SKM-1 treated with dmso at 0.1 percent for 144 hours (cell line): ENCODE data around the gene KPNA6.
A peak's percentile ranks its signal among the peaks of the same experiment; 100 is the strongest.
"Not testable (repeated sequence)": the region's sequence is repeated elsewhere in the genome, so short reads cannot be mapped to it uniquely, and the experiment has no call there.

ENCODE experiments used
- DNase-seq: peaks from one replicate; lab custom pipeline; 2025; ENCODE audit not compliant: unreplicated experiment; lab: John Stamatoyannopoulos, UW

KPNA6 gene

DNA sequence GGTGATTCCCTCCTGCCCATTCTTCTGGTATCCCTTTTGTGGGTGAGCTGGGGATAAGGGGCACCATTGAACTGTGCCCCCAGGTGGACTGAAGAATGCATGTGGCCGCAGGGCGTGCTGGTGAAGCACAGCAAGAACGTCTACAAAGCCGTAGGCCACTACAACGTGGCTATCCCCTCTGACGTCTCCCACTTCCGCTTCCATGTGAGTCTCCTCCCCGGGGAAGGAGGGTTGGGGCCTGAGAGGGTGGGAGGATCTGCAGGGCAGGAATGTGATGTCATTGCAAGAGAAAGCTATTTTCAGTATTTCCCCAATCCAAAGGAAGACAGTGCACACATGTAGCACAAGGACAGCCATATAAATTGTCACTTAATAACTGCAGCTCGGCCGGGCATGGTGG, 7.5 kb upstream of the KPNA6 start:
- DNase-seq: no peak

DNA sequence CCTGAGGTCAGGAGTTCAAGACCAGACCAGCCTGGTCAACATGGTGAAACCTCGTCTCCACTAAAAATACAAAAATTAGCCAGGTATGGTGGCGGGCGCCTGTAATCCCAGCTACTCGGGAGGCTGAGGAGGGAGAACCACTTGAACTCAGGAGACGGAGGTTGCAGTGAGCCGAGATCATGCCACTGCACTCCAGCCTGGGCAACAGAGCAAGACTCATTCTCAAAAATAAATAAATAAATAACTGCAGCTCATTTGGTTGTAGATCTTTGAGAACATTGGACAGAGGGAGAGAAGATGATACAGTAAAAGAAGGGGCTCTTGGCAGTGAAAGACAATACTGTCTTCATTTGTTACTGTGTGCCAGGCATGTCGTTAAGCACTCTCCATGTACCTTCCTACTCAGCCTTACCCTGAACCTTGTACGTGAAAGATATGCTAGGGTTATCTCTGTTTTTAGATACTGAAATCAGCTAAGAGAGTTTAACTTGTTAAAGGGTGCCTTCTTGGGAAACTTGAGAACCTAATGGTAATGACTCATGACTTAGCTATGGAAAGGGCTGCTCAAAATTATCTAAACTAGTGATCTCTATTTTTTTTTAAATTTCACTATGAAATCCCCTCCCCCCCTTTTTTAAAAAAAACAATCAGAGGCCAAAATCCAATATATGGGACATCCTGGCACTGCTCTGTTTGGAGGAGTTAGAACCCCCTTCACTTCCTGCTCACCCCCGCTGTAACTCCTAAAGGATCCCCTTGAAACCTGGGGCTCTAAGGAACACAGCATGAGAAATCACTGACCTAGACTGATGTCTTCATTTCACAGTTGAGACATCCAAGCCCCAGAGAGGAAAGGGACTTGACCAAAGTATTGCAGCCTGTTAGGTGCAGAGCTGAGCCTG, 6.8 kb upstream of the KPNA6 start:
- DNase-seq: no peak

DNA sequence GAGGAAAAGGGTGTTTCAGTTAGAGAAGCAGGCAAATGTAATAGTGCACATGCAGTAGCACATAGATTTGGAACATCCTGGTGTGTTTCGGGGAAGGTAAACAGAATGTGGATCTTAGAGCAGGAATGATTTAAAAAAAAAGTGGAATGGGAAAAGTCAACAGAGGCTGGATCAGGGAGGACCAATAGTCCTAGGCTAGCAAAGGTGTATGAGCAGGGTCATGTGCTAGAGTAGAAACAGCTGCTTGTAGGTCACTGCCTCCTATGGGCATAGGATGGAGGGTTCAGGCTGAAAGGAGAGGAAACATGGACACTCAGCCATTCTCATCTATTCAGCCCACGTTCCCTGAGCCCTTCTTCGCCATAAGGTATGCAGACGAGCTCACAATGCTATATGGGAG, 3.7 kb upstream of the KPNA6 start:
- no peak for DNase-seq

DNA sequence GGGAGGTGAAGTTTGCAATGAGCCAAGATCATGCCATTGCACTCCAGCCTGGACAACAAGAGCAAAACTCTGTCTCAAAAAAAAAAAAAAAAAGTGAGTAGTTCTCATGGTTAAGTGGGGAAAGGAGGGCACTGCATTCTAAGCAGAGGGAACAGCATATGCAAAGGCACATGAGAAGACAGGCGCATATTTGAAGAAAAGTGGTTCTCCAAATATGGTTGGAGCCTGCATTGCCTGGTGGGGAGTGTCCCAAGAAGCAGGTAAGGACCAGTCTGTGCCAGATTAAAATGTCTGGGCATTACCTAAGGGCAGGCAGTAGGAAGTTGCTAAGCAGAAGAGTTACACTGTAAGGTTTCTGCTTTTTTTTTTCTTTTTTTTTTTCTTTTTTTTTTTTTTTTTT, 2.5 kb upstream of the KPNA6 start:
- no peak for DNase-seq

DNA sequence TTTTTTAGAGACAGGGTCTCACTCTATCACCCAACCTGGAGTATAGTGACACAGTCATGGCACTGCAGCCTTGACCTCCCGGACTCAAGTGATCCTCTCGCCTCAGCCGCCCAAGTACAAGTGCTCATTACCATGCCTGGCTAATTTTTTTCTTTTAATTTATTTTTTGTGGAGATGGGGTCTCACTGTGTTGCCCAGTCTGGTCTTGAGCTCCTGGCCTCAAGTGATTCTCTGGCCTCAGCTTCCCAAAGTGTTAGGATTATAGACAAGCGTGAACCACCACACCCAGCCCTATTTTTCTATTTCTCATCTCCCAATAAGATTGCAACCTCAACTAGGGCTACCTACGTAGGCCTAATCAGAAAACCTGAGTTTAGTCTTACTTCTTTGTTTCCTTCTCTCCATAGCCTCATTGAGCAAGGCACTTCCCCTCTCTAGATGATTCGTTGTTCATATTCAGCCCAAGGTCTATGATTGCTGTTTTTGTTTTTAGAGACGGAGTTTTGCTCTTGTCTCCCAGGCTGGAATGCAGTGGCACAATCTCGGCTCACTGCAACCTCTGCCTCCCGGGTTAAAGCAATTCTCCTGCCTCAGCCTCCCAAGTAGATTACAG, 1.1 kb upstream of the KPNA6 start:
- DNase-seq: no peak

DNA sequence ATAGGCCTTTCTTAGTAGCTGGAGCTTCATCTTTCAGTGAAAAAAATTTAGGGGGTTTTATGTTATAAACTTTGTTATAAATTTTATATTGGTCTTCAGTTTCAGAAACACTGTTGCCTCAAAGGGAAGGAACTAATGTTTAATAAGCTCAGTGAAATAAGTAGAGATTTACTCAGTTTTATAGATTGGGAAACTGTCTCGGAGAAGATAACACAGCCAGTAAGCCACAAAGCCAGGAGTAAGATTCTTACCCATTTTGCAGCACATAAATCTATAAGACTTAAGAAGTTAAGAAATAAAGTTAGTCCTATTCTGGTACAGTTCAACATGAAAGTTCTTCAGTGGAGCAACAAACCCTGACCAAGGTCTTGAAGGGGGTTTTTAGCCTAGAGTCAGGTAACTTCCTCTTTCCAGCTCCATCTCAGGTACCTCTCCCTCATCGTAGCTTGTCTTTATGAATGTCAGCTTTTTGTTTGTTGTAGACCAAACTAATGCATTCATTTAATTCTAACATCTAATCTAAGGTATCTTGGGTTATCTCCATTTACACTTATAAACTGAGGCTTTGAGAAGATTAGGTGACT, 3.3 kb downstream of the KPNA6 start:
- DNase-seq: no peak

DNA sequence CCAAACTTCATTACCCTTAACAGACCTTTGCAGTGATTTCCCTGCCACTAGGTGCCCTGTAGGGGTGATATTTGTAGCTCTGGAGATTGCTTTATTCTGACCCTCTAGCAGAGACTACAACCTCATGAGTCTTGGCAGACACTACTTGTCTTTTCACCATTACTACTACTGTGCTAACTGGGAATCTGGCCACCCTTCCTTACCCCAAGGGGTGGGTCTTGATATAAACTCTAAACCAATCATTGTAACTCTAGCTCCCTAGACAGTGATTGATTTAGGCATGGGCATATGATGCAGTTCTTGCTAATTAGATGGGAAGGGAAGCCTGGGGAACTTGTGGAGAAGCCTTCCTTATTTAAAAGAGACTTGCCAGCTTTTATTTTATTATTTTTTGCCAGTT, 3.9 kb downstream of the KPNA6 start:
- DNase-seq: no peak

DNA sequence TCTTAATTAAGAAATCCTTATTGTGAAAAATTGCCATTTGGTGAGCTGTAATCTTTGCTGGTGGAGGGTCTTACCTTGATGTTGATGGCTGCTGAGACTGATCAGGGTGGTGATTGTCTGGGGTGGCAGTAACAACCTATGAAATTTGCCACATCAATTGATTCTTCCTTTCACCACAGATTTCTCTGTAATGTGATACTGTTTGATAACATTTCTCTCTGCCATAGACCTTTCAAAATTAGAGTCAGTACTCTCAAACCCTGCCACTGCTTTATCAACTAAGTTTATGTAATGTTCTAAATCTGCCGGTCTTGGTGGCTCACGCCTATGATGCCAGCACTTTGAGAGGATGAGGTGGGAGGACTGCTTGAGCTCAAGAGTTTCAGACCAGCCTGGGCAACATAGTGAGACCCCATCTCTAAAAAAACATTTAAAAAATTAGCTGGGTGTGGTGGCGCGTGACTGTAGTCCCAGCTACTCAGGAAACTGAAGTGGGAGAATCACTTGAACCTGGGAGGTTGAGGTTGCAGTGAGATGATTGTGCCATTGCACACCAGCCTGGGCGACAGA, 5.0 kb downstream of the KPNA6 start:
- no peak for DNase-seq

DNA sequence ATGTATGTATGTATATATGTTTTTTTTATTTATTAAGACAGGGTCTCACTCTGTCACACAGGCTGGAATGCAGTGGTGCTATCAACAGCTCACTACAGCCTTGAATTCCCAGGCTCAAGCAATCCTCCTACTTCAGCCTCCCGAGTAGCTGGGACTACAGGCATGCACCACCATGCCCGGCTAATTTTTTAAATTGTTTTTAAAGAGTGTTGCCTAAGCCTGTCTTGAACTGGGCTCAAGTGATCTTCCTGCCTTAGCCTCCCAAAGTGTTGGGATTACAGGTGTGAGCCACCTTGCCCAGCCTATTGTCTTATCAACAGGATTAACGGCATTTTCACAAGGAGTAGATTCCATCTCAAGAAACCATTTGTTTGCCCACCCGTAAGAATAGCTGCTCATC, 5.6 kb downstream of the KPNA6 start:
- DNase-seq: not testable (repeated sequence)

DNA sequence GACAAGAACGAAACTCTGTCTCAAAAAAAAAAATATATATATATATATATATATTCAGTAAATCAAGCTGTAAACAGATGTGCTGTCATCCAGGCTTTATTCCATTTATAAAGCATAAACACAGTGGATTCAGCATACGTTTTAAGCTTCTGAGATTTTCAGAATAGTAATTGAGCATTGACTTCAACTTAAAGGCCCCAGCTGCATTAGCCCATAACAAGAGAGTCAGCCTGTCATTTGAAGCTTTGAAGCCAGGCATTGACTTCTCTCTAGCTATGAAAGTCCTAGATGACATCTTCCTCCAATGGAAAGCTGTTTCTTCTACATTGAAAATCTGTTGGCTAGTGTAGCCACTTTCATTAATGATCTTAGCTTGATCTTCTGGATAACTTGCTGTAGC, 6.6 kb downstream of the KPNA6 start:
- no peak for DNase-seq

DNA sequence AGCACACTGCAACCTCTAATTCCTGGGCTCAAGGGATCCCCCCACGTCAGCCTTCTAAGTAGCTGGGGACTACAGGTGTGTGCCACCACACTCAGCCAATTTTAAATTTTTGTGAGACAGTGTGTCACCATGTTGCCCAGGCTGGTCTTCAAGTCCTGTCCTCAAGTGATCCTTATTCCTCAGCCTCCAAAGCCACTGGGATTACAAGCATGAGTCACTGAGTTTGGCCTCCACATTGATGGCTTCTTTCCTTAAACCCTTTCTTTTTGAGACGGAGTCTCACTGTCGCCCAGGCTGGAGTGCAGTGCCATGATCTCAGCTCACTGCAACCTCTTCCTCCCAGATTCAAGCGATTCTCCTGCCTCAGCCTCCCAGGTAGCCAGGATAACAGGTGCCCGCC, 7.6 kb downstream of the KPNA6 start:
- DNase-seq: no peak

DNA sequence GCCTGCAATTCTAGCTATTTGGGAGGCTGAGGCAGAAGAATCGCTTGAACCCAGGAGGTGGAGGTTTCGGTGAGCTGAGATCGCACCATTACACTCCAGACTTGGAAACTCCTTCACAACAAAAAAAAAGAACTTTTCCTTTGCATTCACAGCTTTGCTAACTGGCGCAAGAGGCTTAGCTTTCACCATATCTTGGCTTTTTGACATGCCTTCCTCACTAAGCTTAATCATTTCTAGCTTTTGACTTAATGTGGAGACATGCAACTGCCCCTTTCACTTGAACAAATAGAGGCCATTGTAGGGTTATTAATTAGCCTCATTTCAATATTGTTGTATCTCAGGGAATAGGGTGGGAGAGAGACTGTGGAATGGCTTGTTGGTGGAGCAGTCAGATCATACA, 8.7 kb downstream of the KPNA6 start:
- no peak for DNase-seq

DNA sequence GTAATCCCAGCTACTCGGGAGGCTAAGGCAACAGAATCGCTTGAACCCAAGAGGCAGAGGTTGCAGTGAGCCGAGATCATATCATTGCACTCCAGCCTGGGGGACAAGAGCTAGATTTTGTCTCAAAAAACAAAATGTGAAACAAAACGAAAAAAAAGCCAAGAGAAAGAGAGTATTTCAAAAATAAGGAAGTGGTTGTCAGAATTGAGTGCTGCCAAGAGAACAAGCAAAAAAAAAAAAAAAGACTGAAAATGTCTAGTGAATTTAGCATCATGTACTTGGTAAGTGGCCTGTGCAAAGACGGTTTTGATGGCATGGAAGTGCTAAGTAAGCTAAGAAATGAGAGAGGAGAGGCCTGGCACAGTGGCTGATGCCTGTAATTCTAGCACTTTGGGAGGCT, 14.3 kb downstream of the KPNA6 start:
- DNase-seq: peak; percentile 60

DNA sequence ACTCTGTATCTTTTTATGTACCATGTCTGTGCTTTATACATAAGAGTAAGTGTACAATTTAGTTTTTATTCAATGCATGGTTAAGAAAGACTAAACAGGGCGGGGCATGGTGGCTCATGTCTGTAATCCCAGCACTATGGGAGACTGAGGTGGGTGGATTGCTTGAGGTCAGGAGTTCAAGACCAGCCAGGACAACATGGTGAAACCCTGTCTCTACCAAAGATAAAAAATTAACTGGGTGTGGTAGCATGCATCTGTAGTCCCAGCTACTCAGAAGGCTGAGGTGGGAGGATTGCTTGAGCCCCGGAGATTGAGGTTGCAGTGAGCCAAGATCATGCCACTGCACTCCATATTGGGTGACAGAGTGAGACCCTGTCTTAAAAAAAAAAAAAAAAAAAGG, 15.5 kb downstream of the KPNA6 start:
- not testable (repeated sequence) for DNase-seq

DNA sequence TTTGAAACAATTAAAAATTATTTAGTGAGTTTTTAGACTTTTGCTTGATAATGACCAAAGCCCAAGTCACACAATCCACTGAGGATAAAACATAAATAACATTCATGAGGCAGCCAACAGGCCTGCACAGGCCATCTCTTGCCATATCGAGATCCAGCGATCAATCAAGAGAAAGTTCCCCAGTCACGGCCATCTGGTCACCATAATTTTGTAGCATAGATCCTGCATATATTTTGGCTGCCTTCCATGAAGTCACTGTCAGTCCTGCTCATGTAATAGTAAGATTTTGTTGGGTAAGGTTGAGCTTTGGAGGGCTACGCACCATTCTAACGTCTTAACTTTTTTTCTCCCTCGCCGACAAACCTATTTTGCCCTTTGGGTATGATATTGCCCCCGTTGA, 17.5 kb downstream of the KPNA6 start:
- no peak for DNase-seq

DNA sequence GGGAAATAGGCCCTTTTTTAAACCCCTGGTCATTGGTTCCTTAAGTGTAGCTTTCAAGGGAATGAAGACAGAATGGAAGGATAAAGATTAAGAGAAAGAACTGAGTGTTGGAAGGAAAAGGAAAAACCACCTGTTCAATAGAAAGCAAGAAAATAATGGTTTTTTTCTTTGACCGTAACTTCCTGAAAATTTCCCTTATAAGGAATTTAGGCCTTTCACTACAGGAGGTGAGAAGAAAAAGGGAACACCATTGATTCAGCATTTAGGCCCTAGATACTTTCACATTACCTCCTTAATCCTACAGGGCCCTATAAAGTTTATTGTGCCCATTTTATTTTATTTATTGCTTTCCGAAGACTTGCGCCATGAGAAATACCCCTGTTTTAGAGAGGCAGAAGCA, 18.9 kb downstream of the KPNA6 start:
- DNase-seq: no peak

DNA sequence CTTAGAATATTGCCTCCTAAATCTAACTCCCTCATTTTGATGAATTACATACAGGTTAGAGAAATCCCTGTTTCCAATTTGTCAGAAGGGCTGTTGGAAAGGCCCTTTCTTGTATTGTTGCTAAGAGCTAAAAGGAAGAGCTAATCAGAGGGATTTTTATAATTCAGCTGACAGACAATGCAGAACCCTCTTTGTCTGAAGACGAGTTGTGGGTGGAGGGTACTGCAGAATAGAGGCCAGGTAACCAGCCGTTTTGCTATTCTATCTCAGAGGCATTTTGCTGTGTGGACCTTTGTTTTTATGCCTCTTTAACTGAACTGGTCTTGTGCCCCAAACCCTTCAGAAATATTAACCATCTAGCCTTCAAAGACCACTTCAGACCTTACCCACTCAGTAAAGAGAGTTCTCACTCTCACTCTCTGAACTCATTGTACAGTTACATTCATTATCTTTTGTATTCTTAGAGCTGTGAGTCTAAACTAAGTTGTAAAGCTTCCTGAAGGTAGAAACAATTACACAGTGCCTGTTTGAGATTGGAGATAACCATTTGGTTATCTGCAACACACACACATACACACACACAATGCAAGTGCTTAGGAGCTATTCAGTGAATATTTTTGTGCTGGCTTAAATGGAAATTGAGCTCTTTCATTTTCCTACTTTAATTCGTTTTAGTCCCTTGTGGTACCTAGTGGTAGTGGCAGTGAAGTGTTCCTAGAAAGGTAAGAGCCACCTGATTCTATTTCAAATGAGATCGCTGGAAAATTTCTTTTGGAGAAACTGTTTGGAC, 19.7 kb downstream of the KPNA6 start:
- DNase-seq: no peak

DNA sequence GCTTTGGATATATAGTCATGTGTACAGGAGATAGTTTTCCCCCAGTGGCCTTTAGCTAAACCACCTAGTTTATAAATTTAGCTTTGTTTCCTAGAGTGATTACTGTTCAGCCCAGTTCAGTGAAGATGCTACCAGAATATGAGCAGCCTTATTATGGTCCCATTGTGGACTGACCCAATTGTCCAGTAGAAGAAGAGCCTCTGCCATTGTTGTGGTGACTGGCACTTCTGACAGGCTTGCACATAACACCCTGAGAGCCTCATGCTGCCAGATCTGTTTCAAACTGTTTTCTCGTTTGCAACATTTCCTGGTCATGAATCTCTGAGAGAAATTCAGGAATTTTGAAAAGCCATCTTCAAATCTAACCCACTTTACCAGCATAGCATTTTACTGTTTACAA, 20.6 kb downstream of the KPNA6 start:
- no peak for DNase-seq

DNA sequence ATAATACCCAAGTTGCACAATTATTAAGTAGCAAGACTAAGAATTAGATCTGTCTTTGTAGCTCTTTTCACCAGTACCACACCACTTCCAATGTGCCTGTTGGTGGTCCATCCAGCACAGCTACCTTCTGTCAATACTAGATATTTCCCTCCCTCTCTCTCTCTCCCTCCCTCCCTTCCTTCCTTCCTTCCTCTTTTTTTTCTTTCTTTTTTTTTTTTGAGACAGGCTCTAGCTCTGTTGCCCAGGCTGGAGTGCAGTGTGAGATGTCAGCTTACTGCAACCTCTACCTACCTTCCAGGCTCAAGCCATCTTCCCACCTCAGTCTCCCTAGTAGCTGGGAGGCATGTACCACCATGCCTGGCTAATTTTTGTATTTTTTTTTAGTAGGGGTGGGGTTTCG, 21.1 kb downstream of the KPNA6 start:
- no peak for DNase-seq

DNA sequence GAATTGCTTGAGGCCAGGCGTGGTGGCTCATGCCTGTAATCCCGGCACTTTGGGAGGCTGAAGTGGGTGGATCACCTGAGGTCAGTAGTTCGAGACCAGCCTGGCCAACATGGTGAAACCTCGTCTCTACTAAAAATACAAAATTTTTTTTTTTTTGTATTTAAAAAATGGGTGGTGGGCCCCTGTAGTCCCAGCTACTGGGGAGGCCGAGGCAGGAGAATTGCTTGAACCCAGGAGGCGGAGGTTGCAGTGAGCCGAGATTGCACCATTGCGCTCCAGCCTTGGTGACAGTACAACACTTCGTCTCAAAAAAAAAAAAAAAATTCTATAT, 26.1 kb downstream of the KPNA6 start:
- not testable (repeated sequence) for DNase-seq

DNA sequence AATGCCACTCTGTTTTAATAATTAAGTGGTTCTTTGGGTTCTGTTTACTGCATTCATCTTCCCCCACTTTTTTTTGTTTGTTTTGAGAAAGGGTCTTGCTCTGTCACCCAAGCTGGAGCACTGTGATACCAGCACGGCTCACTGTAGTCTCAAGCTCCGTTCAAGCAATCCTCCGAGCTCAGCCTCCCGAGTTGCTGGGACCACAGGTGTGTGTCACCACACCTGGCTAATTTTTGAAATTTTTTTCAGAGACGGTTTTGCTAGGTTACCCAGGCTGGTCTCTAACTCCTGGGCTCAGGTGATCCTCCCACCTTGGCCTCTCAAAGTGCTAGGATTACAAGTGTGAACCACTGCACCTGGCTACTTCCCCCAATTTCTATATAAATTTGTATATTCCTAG, 29.3 kb downstream of the KPNA6 start:
- DNase-seq: no peak
